ENCODE results near the gene HDAC2. TPM values are rescaled to one million over a fixed set of nuclear protein-coding genes. Genes with fewer than 3 reads are reported as not detected.

Gene HDAC2
- total RNA-seq, 1 experiment from 2014 or later, result 66.1 TPM

- H4K20me1 ChIP-seq (ENCODE audit: low read length), result no peaks in the 10 kb centered on the region
- CTCF ChIA-PET, result no interaction called here
- DNase-seq, result no peak
- no peak overlapping the region for H3K4me3 ChIP-seq (ENCODE audit: low read length)
- H3K4me2 ChIP-seq (ENCODE audit: low read length), result no peak overlapping the region
- TF ChIP-seq EZH2phosphoT487 (IDR thresholded peaks at IDR 0.05; ENCODE audit: borderline replicate concordance, low read length), result no peak
- TF ChIP-seq EZH2 (IDR thresholded peaks at IDR 0.05; ENCODE audit: low read length, unreplicated experiment), result no peak
- TF ChIP-seq, protein P1, sequence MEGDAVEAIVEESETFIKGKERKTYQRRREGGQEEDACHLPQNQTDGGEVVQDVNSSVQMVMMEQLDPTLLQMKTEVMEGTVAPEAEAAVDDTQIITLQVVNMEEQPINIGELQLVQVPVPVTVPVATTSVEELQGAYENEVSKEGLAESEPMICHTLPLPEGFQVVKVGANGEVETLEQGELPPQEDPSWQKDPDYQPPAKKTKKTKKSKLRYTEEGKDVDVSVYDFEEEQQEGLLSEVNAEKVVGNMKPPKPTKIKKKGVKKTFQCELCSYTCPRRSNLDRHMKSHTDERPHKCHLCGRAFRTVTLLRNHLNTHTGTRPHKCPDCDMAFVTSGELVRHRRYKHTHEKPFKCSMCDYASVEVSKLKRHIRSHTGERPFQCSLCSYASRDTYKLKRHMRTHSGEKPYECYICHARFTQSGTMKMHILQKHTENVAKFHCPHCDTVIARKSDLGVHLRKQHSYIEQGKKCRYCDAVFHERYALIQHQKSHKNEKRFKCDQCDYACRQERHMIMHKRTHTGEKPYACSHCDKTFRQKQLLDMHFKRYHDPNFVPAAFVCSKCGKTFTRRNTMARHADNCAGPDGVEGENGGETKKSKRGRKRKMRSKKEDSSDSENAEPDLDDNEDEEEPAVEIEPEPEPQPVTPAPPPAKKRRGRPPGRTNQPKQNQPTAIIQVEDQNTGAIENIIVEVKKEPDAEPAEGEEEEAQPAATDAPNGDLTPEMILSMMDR (conservative IDR thresholded peaks at IDR 0.05; ENCODE audit: low read depth, low read length), result no peak
- H3K27ac ChIP-seq (ENCODE audit: low read length), result no peak overlapping the region
- 0 out of 2 replicates have a peak, but pooled peaks cover 3% of the 10 kb centered on the region for H3K4me1 ChIP-seq (ENCODE audit: insufficient read depth, low read length)
- no peaks in the 10 kb centered on the region for H3K27me3 ChIP-seq (ENCODE audit: low read length)
- ATAC-seq, result no peak
- H3K9me3 ChIP-seq (ENCODE audit: low read length), result no peaks in the 10 kb centered on the region
- H3F3A ChIP-seq (ENCODE audit: low read length, unreplicated experiment), result no peaks in the 10 kb centered on the region
- H3K79me2 ChIP-seq (ENCODE audit: low read length), result no peaks in the 10 kb centered on the region
- intact Hi-C loops (cut with micrococcal nuclease), result no loop called here
- no TSS peak for BruUV-seq (replicated peaks)
- H3K36me3 ChIP-seq (ENCODE audit: low read depth, low read length), result no peaks in the 10 kb centered on the region
- H3K9me2 ChIP-seq (replicated peaks; ENCODE audit: low read length), result no peaks in the 10 kb centered on the region
- H2AFZ ChIP-seq (ENCODE audit: low read length), result no peak overlapping the region
- POLR2A ChIA-PET (ENCODE audit: unreplicated experiment), result no interaction called here
- no peak overlapping the region for H3K9ac ChIP-seq (ENCODE audit: low read length)
Observed at GRCh38 chr6:113886512-113886911, 84.4 kb downstream of the HDAC2 start.

- no TSS peak for BruUV-seq (replicated peaks)
- intact Hi-C loops (cut with micrococcal nuclease), result no loop called here
- H3K9me2 ChIP-seq (replicated peaks; ENCODE audit: low read length), result no peaks in the 10 kb centered on the region
- ChIA-PET CTCF (no interaction called here), POLR2A (ENCODE audit: unreplicated experiment) (no interaction called here)
- DNase-seq, result no peak
- H4K20me1 ChIP-seq (ENCODE audit: low read length), result no peaks in the 10 kb centered on the region
- no peaks in the 10 kb centered on the region for H3K9me3 ChIP-seq (ENCODE audit: low read length)
- no peaks in the 10 kb centered on the region for H3K79me2 ChIP-seq (ENCODE audit: low read length)
- H3K4me1 ChIP-seq (ENCODE audit: insufficient read depth, low read length), result peaks cover 7% of the 10 kb centered on the region; the same call in 1 of the 2 replicates
- no peaks in the 10 kb centered on the region for H3F3A ChIP-seq (ENCODE audit: low read length, unreplicated experiment)
- TF ChIP-seq EZH2 (IDR thresholded peaks at IDR 0.05; ENCODE audit: low read length, unreplicated experiment) (no peak), EZH2phosphoT487 (IDR thresholded peaks at IDR 0.05; ENCODE audit: borderline replicate concordance, low read length) (no peak)
- TF ChIP-seq, protein P1 (conservative IDR thresholded peaks at IDR 0.05; ENCODE audit: low read depth, low read length), result no peak
- no peaks in the 10 kb centered on the region for H3K27me3 ChIP-seq (ENCODE audit: low read length)
- no peaks in the 10 kb centered on the region for H3K36me3 ChIP-seq (ENCODE audit: low read depth, low read length)
- no peak overlapping the region for H3K4me3 ChIP-seq (ENCODE audit: low read length)
- ATAC-seq, result no peak
- no peak overlapping the region for H3K4me2 ChIP-seq (ENCODE audit: low read length)
- H3K9ac ChIP-seq (ENCODE audit: low read length), result no peak overlapping the region
- no peak overlapping the region for H2AFZ ChIP-seq (ENCODE audit: low read length)
- H3K27ac ChIP-seq (ENCODE audit: low read length), result no peak overlapping the region
Observed at GRCh38 chr6:113884011-113884410, 86.9 kb downstream of the HDAC2 start.

Other genes with a start within 250 kb of the HDAC2 start
- gene MARCKS, start 113.8 kb downstream of the HDAC2 start, total RNA-seq (2014; rRNA removed), result 51.5 and 62.8 TPM in 2 replicates

Measured in PC-3 (cell line).